HG03432 (cell line): ENCODE data around the gene HID1.
"Not testable (repeated sequence)": the region's sequence is repeated elsewhere in the genome, so short reads cannot be mapped to it uniquely, and the experiment has no call there.

Source experiments
- ATAC-seq: cut with Tn5 transposase; IDR thresholded peaks from one replicate; pipeline ENCODE4 v1.9.1; 2021; ENCODE audit warnings: mild to moderate bottlenecking, moderate library complexity; ENCODE audit not compliant: unreplicated experiment

The HID1 gene, protein sequence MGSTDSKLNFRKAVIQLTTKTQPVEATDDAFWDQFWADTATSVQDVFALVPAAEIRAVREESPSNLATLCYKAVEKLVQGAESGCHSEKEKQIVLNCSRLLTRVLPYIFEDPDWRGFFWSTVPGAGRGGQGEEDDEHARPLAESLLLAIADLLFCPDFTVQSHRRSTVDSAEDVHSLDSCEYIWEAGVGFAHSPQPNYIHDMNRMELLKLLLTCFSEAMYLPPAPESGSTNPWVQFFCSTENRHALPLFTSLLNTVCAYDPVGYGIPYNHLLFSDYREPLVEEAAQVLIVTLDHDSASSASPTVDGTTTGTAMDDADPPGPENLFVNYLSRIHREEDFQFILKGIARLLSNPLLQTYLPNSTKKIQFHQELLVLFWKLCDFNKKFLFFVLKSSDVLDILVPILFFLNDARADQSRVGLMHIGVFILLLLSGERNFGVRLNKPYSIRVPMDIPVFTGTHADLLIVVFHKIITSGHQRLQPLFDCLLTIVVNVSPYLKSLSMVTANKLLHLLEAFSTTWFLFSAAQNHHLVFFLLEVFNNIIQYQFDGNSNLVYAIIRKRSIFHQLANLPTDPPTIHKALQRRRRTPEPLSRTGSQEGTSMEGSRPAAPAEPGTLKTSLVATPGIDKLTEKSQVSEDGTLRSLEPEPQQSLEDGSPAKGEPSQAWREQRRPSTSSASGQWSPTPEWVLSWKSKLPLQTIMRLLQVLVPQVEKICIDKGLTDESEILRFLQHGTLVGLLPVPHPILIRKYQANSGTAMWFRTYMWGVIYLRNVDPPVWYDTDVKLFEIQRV

DNA sequence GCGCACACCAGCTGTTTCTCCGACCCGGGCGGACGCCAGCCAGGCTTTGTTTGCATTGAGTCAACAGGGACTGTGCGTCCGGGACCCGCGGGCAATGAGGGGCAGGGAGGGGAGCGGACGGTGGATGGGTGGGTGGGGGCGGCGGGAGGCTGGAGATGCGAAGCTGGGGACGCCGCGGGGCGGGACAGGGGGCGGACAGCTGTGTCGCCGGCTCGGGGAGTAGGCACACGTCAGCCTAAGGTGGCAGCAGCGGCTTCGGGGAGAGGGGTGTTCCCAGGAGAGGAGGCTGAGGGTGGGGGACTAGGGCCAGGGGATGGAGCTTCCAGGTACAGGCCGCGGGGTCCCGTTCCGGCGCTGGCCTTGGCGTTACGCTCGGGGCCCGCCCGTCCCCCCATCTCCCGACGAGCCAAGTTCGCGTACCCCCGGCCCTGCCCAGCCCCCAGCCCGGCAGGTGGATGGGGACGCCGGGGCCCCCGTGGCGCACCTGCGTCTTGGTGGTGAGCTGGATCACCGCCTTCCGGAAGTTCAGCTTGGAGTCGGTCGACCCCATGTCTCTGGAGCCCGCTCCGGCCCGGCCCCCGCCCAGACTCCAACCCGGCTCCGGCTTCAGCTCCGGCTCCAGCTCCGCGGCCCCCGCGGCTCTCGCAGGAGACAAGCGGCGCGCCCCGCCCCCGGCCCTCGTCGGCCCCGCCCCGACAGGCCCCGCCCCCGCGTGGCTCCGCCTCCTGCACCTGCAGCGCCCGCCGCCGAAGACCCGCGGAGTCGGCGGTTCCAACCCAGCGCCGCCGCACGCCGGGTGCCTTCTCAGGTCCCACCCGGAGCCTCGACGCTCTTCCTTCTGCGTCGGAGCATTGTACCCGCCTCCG, at the start of gene HID1:
TSS of gene HID1 (minus strand) at position 653 of the 866 bp plus-strand sequence. CDS start at position 550, 103 bp downstream.
- ATAC-seq: no peak

DNA sequence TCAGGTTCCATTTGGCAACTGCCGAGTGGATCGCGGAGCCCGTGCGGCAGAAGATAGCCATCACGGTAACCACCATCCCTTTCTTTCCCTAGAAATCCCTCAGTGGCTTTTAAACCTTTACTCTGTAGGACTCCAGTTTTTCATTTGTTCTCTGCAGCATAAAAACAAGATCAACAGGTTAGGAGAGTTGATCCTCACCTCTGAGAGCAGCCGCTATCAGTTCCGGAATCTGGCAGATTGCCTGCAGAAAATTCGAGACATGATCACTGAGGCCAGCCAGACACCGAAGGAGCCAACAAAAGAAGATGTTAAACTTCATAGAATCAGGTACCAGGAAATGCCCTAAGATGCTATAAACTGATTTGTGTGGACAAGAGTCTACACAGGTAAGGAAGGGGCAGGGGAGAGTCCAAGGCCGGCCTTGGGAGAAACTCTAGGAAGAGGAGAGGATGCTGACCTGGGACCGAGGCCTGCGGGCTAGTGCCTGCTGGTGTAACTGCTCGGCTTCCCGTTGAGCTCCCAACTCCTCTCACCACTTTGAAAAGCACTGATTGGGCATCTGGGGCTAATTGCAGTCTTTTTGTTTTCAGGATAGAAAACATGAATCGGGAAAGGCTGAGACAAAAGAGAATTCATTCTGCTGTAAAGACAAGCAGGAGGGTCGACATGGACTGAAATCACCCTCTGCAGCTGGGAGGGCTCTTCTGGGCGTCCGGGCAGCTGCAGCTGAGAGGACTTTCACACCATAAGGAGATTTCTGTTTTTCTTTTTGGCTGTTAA, 48.0 kb upstream of the HID1 start:
- no peak for ATAC-seq

DNA sequence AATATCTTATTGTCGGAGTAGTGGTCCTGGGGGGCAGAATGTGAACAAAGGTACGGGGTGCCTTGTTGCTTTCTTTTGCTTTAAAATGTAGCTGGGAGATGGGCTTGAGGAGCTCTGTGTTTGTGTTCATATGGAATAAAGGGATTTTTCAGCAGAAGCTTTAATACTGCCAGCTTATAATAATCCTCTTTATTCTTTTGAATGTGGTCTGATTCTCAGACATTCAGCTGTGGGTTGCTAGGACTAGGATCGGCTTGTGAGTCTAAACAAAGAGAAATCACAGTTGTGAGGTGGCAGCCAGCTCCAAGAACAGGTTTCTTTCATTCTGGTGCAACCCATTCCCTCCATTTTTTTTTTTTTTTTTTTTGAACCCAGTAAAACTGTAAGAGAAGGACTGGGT, 47.2 kb upstream of the HID1 start:
- ATAC-seq: no peak

DNA sequence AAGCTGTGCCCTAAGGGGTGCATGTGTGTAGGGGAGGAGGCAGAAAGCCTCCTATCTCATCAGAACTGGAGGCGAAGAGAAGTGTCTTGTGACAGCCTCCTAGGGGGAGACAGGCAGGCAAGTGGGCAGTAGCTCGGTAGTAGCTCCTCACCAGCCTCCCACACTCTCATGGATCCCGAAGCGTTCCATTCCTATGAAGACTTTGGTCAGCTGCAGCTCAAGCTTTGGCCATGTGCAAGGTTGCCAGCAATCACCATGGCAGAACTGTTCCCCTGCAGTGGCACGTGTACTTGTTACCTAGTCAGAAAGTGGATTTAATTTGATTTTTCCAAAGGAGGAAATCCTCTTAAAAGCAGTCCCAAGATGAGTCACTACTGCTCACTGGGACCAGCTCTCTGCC, 46.6 kb upstream of the HID1 start:
- no peak for ATAC-seq

DNA sequence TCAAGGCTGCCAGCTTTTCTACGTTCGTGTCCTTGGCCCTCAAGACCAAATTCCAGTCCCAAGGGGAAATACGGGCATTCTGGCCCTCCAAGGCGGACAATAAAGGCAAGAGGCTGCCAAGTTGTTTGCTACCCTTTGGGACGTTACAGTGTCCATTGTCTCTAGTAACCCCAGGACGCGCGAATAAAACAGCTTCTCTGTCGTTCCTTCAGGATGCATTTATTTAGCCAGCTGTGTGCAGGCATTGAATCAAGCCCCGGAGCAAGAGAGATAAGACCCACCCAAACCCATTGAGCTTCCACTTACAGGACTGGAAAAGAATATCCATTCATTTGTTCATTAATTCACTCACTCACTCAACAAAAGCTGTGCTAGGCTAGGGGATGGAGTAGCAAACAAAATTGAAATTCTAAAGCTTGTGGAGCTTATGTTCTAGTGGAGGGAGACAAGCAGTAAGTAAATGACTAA, 40.6 kb upstream of the HID1 start:
- no peak for ATAC-seq

DNA sequence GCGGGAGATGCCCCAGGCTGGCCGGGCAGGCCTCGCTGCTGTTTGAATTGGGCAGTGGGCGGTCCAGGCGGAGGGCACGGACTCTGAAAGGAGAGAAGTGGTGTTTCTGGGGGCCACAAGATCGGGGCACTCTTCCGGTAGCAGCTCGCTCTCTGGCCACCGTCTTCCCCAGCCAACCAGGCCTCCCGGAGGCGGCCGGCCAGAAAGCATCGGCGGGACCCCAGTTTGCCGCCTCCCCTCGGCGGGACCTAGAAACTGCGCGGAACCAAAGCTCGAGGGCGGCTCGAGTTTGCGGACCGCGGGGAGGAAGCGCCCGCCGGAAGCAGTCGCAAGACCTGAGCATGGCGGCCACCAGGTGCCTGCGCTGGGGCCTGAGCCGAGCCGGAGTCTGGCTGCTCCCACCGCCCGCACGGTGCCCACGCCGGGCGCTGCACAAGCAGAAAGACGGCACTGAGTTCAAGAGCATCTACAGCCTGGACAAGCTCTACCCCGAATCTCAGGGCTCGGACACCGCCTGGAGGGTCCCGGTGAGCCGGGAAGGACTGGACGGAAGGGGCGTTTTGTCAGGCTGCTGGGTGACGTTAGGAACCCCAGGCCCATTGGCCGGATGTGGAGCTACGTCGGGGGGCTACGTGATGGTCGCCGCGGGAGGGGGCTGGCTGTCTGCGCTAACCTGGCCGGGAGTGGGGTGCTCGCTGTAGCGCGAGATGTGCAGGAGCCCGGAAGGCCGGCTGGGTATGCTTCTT, 40.0 kb upstream of the HID1 start, which contains the start of gene MRPL58:
TSS of gene MRPL58 (plus strand) at position 325 of the 746 bp plus-strand sequence. CDS start at position 342, 17 bp downstream.
- peak; percentile 91 for ATAC-seq

DNA sequence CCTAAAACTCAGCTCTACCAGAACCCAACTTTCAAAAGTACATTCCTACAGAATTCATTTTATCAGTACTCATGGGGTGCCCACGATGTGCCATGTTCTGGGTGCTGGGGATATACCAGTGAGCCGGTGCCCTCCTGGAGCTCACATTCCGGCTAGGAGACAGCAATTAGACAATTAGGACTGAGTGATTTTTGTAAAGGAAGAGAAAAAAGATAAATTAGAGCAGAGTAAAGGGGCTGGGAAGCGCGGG, 39.5 kb upstream of the HID1 start:
- ATAC-seq: no peak

DNA sequence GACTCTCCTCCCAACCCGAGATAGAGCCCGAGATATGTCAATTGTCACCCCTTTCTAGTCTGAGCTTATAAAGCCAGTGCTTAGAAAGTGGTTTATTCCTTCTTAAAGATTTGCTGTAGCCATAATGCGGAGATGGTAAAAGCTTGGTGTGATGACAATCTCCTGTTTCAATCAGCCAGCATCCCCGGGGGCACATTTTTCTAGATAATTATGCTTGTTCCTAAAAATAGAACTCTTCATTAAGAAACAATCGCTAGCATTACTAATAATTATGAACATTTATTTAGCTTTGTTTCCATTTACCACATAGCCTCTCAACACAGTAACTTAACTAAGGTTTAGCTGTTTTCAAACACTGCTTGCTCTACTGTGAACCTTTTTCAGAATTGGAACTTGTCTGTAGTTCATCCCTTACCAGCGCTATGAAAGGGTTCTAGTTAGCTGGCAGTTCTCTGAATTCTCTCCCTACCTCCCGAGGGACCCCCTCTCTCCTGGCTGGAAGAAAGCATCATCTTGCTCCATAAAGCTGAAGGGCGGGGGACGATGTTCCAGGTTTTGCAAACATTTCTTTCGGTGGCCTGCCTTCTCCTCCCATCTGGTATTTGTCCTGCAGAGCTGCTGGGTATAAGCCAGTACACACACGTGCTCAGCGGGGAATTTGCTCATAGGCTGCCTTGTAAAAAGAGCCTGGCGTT, 39.0 kb upstream of the HID1 start:
- ATAC-seq: no peak

DNA sequence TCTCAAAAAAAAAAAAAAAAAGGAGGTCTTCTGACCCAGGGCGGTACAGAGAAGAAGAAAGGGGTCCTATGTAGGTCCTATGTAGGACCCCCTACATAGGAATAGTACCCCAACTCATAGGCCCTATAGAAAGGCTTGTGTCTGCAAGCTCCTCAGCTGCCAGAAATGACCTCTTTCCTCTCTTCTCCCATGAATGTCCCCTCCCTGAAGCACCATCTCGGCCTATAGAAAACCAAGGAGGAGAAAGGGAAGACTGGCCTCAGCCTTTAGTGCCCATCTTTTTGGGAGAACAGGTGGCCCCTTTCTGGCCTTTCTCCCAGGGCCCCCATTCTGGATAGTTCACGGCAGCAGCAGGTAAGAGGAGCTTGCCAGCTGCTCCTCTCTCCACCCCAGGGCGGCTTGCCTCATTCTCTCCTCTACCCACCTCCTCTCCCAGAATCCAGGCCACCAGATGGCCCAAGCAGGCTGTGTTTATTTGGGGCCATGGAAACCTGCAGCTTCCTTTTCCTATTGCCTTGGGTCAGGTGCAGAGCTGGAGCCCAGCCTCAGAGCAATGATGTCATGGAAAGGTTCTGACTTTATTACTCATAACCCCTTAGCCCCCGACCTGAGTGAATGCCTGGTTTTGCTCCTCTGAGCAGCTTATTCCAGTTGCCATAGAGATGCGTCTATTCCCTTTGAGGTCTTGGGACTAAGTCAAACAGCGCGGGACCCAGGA, 38.3 kb upstream of the HID1 start:
- no peak for ATAC-seq

DNA sequence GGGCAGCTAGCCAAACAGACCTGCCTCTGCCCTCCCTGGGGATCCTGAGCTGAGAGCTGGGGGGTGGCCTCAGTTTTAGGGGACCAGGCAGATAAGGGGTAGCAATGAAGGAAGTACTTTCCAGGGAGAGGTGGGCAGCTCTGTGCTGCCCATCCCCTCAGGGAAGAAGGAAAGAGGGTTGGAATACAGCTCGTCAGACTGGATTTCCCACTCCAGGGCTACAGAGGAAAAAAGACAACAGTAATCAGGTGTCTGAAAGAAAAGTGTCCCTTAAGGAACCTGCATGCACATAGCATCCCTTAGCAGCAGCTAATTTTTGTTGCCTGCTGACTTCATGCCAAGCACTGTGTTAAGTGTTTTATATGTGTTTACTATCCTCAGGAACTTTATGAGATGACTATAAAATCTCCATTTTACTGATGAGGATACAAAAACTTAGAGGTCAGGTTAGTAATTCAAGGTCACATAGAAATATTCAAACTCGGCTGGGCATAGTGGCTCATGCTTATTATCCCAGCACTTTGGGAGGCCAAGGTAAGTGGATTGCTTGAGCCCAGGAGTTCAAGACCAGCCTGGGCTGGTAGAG, 36.7 kb upstream of the HID1 start:
- ATAC-seq: no peak

DNA sequence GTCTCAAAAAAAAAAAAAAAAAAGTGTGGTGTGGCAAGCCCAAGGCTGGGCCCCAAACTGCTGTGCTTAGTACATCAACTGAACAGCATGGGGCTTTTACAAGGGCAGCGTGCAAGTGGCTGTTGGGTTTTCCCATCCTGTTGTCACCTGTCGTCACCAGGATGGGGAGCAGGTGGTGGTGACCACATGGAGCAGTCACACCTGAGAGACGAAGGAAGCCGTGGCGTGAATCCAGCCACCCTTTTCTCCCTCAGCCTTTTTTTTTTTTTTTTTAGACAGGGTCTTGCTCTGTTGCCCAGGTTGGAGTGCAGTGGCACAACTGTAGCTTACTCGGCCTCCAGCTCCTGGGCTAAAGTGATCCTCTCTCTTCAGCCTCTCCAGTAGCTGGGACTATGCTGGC, 35.8 kb upstream of the HID1 start:
- no peak for ATAC-seq

DNA sequence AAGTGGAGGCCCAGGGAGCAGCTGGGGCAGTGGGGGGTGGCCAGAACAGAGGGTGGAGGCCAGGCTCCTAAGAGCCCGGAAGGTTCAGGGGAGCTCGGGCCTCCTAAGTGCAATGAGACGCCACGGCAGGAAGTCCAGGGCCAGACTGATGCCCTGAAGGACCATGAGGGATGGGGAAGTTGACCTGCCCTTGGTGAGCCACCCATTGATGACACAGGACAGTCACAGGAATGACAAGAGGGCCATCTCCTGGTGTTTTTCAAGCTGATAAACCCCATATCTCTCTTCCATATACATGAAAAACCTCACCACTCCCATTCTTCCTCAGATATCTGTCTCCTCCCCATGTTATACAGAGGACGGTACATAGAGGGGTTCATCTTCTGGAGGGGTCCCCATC, 34.1 kb upstream of the HID1 start:
- ATAC-seq: no peak

DNA sequence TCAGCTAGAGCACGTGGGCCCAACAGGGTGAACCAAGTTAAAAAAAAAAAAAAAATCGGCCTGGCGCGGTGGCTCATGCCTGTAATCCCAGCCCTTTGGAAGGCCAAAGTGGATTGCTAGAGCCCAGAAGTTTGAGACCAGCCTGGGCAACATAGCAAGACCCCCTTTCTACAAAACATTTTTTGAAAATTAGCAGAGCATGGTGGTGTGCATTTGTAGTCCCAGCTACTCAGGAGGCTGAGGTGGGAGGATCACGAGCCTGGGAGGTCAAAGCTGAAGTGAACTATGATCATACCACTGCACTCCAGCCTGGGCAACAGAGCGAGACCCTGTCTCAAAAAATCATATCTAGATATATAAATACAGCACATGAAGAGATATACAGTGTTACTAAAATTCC, 33.5 kb upstream of the HID1 start:
- not testable (repeated sequence) for ATAC-seq

DNA sequence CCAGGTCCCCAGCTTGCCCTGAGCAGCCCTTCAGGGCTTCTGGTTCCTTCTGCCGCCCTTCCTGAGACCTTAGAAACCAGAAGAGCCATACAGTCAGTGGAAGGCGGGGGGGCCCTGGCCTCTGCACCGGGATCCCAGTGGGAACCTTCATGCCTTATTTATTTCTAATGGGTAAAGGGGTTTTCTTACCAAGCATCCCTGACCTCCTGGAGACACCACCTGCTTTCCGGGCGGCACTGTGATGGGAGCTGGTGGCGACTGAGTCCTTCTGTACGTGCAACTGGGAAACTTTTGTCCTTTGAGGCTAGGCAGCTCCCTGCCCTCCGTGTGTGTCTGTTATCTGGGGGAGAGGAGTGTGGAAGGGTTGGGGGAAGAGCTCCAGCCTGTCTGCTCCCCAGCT, 32.7 kb upstream of the HID1 start:
- no peak for ATAC-seq

DNA sequence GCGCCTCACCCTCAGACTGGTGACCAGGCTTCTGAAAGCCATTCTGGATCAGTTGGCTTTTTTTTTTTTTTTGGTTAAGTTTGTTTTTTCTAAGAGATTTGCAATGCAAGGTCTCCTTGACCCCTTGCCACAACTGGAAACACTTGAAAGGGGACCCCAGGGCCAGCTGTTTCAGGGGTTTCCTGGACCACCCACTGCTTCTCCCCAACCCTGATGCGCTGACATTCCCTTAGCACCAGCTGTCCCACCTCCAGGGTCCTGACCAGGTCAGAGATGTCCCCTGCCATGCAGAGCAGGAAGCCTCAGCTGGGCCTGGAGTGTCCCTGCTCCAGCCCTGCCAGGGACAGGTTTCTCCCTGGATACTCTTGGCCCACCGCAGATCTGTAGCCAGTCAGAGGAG, 31.8 kb upstream of the HID1 start:
- no peak for ATAC-seq

DNA sequence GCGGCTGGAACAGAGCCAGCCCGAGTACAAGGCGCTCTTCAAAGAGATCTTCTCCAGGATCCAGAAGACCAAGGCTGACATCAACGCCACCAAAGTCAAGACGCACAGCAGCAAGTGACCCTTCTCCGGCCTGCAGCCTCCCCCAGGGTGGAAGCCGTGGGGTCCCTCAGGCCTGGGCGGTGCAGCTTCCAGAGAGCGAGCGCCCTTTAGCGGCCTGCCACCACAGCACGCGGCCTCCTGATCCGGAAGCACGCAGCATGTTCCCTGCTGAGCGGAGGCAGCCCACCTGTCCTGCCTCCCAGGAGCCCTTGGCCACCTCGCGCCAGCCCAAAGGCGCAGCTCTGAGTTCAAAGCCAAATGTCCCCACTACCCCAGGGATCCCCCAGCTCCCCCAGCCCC, 31.4 kb upstream of the HID1 start:
- no peak for ATAC-seq

DNA sequence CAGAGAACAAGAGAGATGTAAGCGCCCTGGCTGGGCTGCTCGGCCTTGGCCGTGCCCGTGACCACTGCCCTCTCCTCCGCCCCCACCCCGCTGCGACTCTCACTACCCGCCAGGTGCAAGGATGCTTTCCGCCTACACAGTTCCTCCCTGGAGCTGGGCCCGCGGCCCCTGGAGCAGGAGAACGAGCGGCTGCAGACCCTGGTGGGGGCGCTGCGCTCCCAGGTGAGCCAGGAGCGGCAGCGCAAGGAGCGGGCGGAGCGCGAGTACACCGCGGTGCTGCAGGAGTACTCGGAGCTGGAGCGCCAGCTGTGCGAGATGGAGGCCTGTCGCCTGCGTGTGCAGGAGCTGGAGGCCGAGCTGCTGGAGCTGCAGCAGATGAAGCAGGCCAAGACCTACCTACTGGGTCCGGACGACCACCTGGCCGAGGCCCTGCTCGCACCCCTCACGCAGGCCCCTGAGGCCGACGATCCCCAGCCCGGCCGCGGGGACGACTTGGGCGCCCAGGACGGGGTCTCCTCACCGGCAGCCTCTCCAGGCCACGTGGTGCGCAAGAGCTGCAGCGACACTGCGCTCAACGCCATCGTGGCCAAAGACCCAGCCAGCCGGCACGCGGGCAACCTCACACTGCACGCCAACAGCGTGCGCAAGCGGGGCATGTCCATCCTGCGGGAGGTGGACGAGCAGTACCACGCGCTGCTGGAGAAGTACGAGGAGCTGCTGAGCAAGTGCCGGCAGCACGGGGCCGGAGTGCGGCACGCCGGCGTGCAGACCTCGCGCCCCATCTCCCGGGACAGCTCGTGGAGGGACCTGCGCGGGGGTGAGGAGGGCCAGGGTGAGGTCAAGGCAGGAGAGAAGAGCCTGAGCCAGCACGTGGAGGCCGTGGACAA, 30.8 kb upstream of the HID1 start:
- ATAC-seq: no peak
